GM12891 (cell line): ENCODE data around the gene PHACTR3.

ENCODE experiments used
- DNase-seq: peaks from one replicate; pipeline ENCODE4 v3.0.0; 2011; ENCODE audit warnings: low spot score; ENCODE audit not compliant: insufficient read length
- FAIRE-seq: peaks from 2 replicates; lab custom pipeline; 2011; peaks lifted over from hg19 to GRCh38; lab: Jason Lieb, UNC
- PAX5 ChIP-seq: IDR thresholded peaks from 2 replicates; pipeline ENCODE4 v1.6.1; 2011; ENCODE audit warnings: low read length, moderate library complexity, mild to moderate bottlenecking; ENCODE audit not compliant: insufficient read depth, severe bottlenecking
- POLR2A ChIP-seq: IDR thresholded peaks from 2 replicates; pipeline ENCODE4 v1.6.1; 2011; ENCODE audit warnings: low read depth, low read length, control low read depth
- POLR2AphosphoS5 ChIP-seq: IDR thresholded peaks from 2 replicates; pipeline ENCODE4 v1.6.1; 2011; ENCODE audit warnings: low read depth, low read length, control low read depth
- POU2F2 ChIP-seq: IDR thresholded peaks from 2 replicates; pipeline ENCODE4 v1.6.1; 2011; ENCODE audit warnings: low read depth, mild to moderate bottlenecking, control low read depth, low read length, moderate library complexity
- SPI1 ChIP-seq: IDR thresholded peaks from 2 replicates; pipeline ENCODE4 v1.6.1; 2011; ENCODE audit warnings: low read depth, low read length, control low read depth
- TAF1 ChIP-seq: IDR thresholded peaks from 2 replicates; pipeline ENCODE4 v1.6.1; 2011; ENCODE audit warnings: low read depth, low read length, control low read depth

PHACTR3 gene

DNA sequence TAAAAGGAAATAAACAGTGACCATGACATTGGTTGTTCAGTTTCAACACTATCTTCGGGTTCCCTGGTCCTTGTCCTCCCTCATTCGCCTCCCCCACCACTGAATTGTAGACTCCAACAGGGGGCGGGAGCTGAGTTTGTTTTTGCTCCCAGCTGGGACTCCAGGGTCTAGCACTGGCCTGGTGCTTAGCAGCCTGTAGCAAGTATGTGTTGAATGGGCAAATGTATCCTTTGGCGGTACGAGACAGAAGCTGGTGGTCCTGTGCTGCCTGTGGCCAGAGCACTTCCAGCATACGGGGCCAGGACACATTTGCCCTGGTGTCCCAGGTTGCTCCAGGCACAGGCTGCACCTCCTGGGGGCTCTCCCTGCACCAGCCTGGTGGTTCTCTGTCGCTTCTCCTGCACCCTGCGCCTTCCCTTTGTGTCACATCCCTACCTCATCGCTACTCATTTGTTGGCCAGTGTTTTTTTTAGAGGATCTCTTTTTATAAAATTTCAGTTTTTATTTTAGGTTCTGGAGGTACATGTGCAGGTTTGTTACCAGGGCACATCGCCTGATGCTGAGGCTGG, 40.1 kb downstream of the PHACTR3 start:
- no peak for TF ChIP-seq POLR2AphosphoS5
- no peak for TF ChIP-seq TAF1
- TF ChIP-seq PAX5, result no peak
- no peak for TF ChIP-seq SPI1
- TF ChIP-seq POU2F2, result no peak
- no peak for TF ChIP-seq POLR2A
- DNase-seq (no peak), FAIRE-seq (no peak)

DNA sequence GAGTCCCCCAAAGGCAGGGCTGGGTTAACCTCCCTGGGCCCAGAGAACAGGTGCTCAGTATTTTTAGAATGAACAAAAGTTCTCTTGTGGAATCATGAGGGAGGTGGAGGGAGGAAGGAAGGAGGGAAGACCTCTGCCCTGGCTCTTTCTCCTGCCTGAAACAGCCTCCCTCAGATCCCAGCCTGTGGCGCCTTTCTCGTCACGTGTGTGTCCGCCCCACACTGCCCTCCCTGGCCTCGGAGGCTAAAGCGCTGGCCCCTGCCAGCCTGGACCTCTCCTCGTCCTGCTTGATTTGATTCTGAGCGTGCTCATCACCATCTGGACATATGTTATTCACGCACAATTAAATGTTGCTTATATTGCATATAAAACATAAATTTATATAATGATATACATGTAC, 40.9 kb downstream of the PHACTR3 start:
- no peak for FAIRE-seq
- no peak for DNase-seq
- no peak for TF ChIP-seq TAF1
- no peak for TF ChIP-seq SPI1
- no peak for TF ChIP-seq PAX5
- no peak for TF ChIP-seq POLR2A
- TF ChIP-seq POU2F2, result no peak
- no peak for TF ChIP-seq POLR2AphosphoS5

DNA sequence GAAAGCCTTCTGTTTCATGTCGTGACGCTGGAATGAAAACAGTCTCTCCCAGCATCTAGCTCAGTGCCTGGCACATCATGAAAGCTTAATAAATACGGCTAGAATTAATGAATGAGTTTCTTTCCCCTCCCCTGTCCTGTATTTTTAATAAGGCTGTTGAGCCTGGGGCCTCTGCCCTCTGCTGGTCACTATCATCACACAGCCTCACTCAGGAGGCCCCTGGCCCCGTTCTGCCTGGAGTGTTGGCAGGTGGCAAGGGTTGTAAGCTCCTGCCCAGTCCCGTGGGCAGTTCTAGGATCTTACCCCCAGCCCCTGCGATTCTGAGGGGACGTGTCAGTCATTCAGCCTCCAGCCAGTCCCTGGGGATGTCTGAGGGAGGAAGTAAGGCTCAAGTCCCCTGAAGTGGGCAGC, 41.4 kb downstream of the PHACTR3 start:
- FAIRE-seq (no peak), DNase-seq (no peak)
- no peak for TF ChIP-seq POLR2A
- TF ChIP-seq POU2F2, result no peak
- TF ChIP-seq TAF1, result no peak
- TF ChIP-seq POLR2AphosphoS5, result no peak
- no peak for TF ChIP-seq SPI1
- TF ChIP-seq PAX5, result no peak

DNA sequence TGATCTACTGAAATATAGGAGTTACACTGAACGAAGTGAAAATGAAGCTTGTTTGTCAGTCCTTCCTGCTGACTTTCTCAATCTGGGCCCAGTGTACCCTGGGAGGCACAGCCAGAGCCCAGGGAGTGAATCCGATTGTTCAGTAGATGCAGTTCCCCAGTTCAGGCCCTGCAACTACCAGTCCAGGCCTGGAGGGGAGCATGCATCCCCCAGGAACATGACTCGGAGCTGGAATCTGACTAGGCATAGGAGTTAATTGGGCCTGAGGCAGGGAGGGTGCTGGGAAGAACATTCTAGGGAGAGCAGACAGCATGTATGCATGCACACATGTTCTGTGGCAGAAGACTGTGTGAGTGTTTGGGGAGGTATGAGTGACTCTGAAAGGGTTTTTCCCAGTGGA, 42.1 kb downstream of the PHACTR3 start:
- TF ChIP-seq POLR2A, result no peak
- TF ChIP-seq SPI1, result no peak
- no peak for TF ChIP-seq TAF1
- no peak for TF ChIP-seq POLR2AphosphoS5
- TF ChIP-seq PAX5, result no peak
- no peak for TF ChIP-seq POU2F2
- FAIRE-seq (no peak), DNase-seq (no peak)

DNA sequence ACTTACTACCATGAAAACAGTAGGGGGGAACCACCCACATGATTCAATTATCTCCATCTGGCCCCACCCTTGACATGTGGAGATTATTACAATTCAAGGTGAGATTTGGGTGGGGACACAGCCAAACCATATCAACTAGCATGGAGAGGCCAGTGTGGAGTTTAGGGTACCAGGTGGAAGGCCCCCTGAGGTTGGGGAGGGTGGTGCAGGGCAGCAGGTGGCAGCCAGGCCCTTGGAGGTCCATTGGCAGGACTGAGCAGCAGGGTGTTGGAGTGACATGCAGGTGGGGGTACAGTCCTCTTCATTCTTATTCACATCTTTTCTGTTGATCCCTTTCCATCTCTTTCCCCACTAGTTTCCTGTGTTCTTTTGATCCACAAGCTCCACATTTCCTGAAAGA, 42.9 kb downstream of the PHACTR3 start:
- TF ChIP-seq POU2F2 (no peak), SPI1 (no peak), POLR2AphosphoS5 (no peak), PAX5 (no peak), POLR2A (no peak), TAF1 (no peak)
- no peak for FAIRE-seq
- no peak for DNase-seq

DNA sequence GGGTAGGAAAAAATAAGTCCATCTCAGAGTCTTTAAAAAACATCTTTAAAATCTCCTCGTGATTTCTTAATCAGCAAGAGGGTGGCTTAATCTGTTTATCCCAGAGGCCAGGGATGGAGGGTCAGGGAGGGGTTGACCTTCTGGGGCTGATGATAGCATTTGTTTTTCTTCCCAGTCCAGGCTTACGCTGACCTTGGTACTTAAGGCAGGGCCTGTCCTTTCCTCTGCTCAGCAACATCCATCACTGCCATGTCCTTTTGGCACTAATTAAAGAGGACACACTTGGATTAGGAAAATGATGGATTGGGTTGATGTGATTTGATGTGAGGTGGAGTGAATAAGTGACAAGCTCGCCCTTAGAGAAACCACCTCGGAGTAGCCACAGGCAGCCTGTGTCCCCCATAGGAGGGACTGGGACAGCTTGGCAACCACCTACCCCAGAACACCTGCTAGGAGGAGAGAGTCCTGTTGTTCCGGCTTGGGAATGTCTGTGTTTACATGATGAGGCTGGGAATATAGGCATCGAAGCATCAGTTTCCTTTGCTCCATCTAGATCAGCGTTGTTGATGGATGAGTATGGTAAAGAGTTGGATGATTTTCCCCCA, 44.2 kb downstream of the PHACTR3 start:
- no peak for TF ChIP-seq POLR2A
- TF ChIP-seq SPI1, result no peak
- no peak for FAIRE-seq
- DNase-seq, result no peak

DNA sequence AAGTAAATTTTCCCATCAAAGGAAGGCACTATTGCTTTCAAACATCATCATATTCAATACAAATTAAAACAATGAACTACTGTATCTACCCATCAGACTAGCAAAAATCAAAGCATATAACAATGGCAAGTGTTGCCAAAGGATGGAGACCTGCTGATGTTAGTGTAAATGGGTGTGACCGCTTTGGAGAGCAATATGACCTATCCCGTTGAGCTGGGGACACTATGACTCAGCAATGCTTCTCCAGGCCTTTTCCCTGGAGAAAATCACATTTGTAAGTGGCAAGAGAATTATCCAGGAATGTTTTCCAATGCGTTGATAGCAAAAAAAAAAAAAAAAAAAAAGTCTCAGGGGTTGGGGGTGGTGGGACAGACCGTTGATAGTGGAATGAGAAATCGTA, 46.1 kb downstream of the PHACTR3 start:
- no peak for DNase-seq
- no peak for FAIRE-seq
- TF ChIP-seq PAX5 (no peak), POLR2AphosphoS5 (no peak), POLR2A (no peak), SPI1 (no peak), POU2F2 (no peak), TAF1 (no peak)

DNA sequence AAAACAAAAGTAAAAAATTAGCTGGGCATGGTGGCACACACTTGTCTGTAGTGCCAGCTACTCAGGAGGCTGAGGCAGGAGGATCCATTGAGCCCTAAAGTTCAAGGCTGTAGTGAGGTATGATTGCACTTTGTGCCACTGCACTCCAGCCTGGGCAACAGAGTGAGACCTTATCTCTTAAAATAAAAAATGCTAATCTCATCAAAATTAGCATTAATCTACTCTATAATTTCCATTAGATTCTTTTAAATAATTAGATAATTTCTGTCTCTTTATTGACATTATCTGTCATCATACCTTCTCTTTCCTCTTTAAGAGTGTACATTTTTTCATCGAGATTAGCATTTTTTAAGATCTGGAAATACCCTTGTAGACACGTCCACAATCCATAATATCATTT, 48.0 kb downstream of the PHACTR3 start:
- DNase-seq (no peak), FAIRE-seq (no peak)
- TF ChIP-seq PAX5, result no peak
- TF ChIP-seq POU2F2, result no peak
- no peak for TF ChIP-seq SPI1
- no peak for TF ChIP-seq POLR2AphosphoS5
- no peak for TF ChIP-seq POLR2A
- TF ChIP-seq TAF1, result no peak

DNA sequence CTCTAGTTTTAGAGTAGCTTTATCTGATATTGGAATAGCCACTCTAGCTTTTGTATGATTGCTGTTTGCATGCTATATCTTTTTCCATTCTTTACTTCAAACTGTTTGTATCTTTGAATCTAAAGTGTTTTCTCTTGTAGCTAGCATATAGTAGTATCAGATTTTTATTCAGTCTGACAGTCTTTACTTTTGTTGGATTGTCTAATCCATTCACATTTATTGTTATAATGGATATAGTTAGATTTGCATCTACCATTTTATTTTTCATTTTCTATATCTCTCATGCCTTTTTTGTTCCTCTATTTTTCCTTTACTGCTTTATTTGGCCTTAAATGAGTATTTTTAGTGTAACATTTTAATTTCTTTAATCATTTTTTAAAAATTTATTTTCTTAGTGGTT, 52.1 kb downstream of the PHACTR3 start:
- no peak for FAIRE-seq
- no peak for DNase-seq
- no peak for TF ChIP-seq POU2F2
- no peak for TF ChIP-seq SPI1
- TF ChIP-seq TAF1, result no peak
- TF ChIP-seq PAX5, result no peak
- TF ChIP-seq POLR2AphosphoS5, result no peak
- no peak for TF ChIP-seq POLR2A

DNA sequence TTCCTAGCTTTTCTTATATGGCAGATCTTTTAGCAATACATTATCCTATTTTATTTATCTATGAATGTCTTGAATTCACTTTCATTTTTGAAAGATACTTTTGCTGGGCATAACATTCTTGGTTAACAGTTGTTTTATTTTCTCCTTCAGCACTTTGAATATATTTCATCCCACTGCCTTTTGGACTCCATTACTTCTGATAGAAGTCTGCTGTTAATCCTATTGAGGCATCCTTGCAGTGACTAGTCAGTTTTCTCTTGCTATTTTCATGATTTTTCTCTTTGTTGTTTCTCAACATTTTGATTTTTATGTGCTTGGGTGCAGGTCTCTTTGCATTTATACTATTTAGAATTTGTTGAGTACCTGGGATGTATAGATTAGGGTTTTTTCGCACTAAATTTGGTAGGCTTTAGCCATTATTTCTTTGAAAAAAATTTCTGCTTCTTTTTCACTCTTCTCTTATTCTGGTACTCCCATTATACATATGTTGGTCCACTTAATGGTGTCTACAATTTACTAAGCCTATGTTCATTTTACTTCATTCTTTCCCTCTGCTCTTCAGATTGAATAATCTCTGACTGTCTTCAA, 53.2 kb downstream of the PHACTR3 start:
- TF ChIP-seq PAX5 (no peak), POLR2AphosphoS5 (no peak), SPI1 (no peak), TAF1 (no peak), POLR2A (no peak), POU2F2 (no peak)
- no peak for FAIRE-seq

More for the DNA sequence above, 53.2 kb downstream of the PHACTR3 start:
- DNase-seq, result no peak
